Transverse colon (tissue), 3 donors: ENCODE data around the gene SLC2A11.

Experiments used
- CTCF ChIP-seq, 5 experiments: fragments of 200-600 bp in 3 of 5; fragments of 450-650 bp in 2 of 5; sonication (generic) in 3 of 5; IDR thresholded peaks; 1 replicate in 2 of 5; 2 replicates in 3 of 5; pipeline ENCODE4 v1.5.1; 2016 to 2017; ENCODE audit warnings: antibody characterized with exemption in 5 of 5, inconsistent platforms in 3 of 5, mild to moderate bottlenecking in 2 of 5, moderate library complexity in 1 of 5
- POLR2A ChIP-seq: fragments of 450-650 bp; IDR thresholded peaks from one replicate; pipeline ENCODE4 v1.6.1; 2016; ENCODE audit warnings: antibody characterized with exemption, mild to moderate bottlenecking, moderate library complexity

- TF ChIP-seq CTCF (IDR thresholded peaks at IDR 0.05) (no peak), POLR2A (no peak)
Measured at GRCh38 chr22:23926561-23926960, 68.9 kb downstream of the SLC2A11 start.
